ENCODE data around the gene ZC3H10. TPM values are rescaled to one million over a fixed set of nuclear protein-coding genes. Genes with fewer than 3 reads are reported as not detected.

ZC3H10 gene
- total RNA-seq, 1 donor from 2014 or later = 5.5 TPM

DNA sequence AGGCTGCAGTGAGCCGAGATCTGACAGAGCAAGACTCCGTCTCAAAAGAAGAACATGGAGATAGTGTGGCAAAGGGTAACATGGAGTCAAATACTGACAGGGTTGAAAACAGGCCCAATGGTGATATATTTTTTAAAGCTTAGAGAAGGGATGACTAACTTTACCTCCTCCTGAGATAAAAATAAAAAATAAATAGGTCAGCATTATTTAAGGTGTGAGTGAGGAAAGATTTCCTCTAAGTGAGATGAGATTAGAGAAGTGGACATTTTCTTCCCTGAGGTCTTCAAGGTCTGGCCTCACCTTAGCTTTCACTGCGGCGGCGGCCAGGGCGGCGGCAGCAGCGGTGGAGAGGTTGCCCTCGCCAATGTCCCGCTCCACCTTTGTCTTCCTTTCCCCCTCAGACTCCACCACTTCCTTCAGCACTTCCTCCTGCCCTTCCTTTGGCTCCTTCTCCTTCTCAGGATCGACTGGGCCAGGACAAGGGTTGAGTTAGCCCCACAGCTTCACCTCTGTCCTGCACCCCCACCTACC, 51.2 kb downstream of the ZC3H10 start:
- no peak for DNase-seq (ENCODE audit: low read depth)

DNA sequence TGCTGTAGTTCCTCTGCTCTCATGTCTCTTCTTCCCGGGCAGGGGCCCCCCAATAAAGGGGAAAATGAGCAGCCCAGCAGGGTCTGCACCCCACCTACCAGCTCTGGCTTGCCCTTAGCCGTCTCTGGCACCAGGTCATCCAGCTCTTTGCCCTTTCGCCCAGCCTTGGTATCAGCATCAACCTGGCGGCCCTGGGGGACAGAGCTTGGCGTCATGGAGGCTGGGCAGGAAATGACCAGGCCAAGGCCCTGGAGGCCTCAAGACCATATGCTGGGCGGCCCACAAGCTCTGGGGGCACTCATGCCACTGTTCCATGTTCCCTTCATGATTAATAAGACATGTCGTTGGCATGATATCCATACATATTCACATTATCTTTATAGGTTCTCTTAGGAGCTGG, 54.8 kb downstream of the ZC3H10 start:
- no peak for DNase-seq (ENCODE audit: low read depth)

Other genes starting within 250 kb of the ZC3H10 start
- 29.3 and 32.5 TPM in 2 replicates for gene PYM1, start 190.4 kb upstream of the ZC3H10 start, total RNA-seq
- gene DGKA, start 187.1 kb upstream of the ZC3H10 start, total RNA-seq = 24.2 and 33.1 TPM in 2 replicates
- gene PMEL, start 152.2 kb upstream of the ZC3H10 start, total RNA-seq = 0.10 and 0.53 TPM in 2 replicates
- gene CDK2, start 151.4 kb upstream of the ZC3H10 start, total RNA-seq = 7.6 and 9.5 TPM in 2 replicates
- gene RAB5B, start 144.2 kb upstream of the ZC3H10 start, total RNA-seq = 74.9 and 76.4 TPM in 2 replicates
- gene SUOX, start 121.0 kb upstream of the ZC3H10 start, total RNA-seq = 14.0 and 15.8 TPM in 2 replicates
- 1.1 and 3.0 TPM in 2 replicates for gene IKZF4, start 97.2 kb upstream of the ZC3H10 start, total RNA-seq
- 451 and 1,430 TPM in 2 replicates for gene RPS26, start 76.3 kb upstream of the ZC3H10 start, total RNA-seq
- gene ERBB3, start 38.1 kb upstream of the ZC3H10 start, total RNA-seq = 178 and 188 TPM in 2 replicates
- 233 and 241 TPM in 2 replicates for gene PA2G4, start 13.7 kb upstream of the ZC3H10 start, total RNA-seq
- 1,498 and 1,992 TPM in 2 replicates for gene RPL41, start 1.6 kb upstream of the ZC3H10 start, total RNA-seq
- 442 and 481 TPM in 2 replicates for gene ESYT1, start 10.0 kb downstream of the ZC3H10 start, total RNA-seq
- 3,936 and 4,339 TPM in 2 replicates for gene MYL6B, start 34.3 kb downstream of the ZC3H10 start, total RNA-seq
- gene MYL6, start 40.1 kb downstream of the ZC3H10 start, total RNA-seq = 883 and 1,119 TPM in 2 replicates
- 75.8 and 80.0 TPM in 2 replicates for gene SMARCC2, start 71.2 kb downstream of the ZC3H10 start, total RNA-seq
- gene RNF41, start 103.7 kb downstream of the ZC3H10 start, total RNA-seq = 90.4 and 121 TPM in 2 replicates
- gene NABP2, start 106.1 kb downstream of the ZC3H10 start, total RNA-seq = 29.2 and 32.0 TPM in 2 replicates
- gene SLC39A5, start 111.8 kb downstream of the ZC3H10 start, total RNA-seq = not detected in 2 replicates
- gene ANKRD52, start 140.1 kb downstream of the ZC3H10 start, total RNA-seq = 31.3 and 31.8 TPM in 2 replicates
- 87.8 and 112 TPM in 2 replicates for gene COQ10A, start 148.7 kb downstream of the ZC3H10 start, total RNA-seq
- gene CS, start 182.1 kb downstream of the ZC3H10 start, total RNA-seq = 178 and 184 TPM in 2 replicates
- gene CNPY2, start 197.7 kb downstream of the ZC3H10 start, total RNA-seq = 83.1 and 92.9 TPM in 2 replicates
- 44.4 and 49.3 TPM in 2 replicates for gene PAN2, start 215.7 kb downstream of the ZC3H10 start, total RNA-seq
- gene IL23A, start 220.6 kb downstream of the ZC3H10 start, total RNA-seq = 0.51 TPM in 1 of 2 replicates, not detected in the other
- gene STAT2, start 241.8 kb downstream of the ZC3H10 start, total RNA-seq = 196 and 202 TPM in 2 replicates
- gene APOF, start 244.6 kb downstream of the ZC3H10 start, total RNA-seq = not detected in 2 replicates